IPS-20b (cell line): ENCODE results near the gene CDC5L.

Source experiments
- H3K27ac ChIP-seq: one replicate; pipeline ENCODE4 v1.5.1; 2013; ENCODE audit warnings: low read length
- H3K27me3 ChIP-seq: 2 replicates; pipeline ENCODE4 v1.6.1; 2013; ENCODE audit warnings: mild to moderate bottlenecking, low read length, inconsistent platforms; ENCODE audit not compliant: insufficient read depth
- H3K36me3 ChIP-seq: 2 replicates; pipeline ENCODE4 v1.6.1; 2013; ENCODE audit warnings: low read depth, mild to moderate bottlenecking, inconsistent platforms, low read length, moderate library complexity; ENCODE audit not compliant: insufficient read depth
- H3K4me1 ChIP-seq: 2 replicates; pipeline ENCODE4 v1.6.1; 2013; ENCODE audit warnings: mild to moderate bottlenecking, control low read depth, inconsistent platforms, low read length, moderate library complexity; ENCODE audit not compliant: insufficient read depth
- H3K4me3 ChIP-seq: 2 replicates; pipeline ENCODE4 v1.5.1; 2013; ENCODE audit warnings: mild to moderate bottlenecking, low read length, inconsistent platforms
- H3K9ac ChIP-seq: 2 replicates; pipeline ENCODE4 v1.6.1; 2013; ENCODE audit warnings: low read depth, mild to moderate bottlenecking, inconsistent platforms, low read length, moderate library complexity
- H3K9me3 ChIP-seq: 2 replicates; pipeline ENCODE4 v1.6.1; 2013; ENCODE audit warnings: mild to moderate bottlenecking, low read depth, low read length, inconsistent platforms; ENCODE audit not compliant: insufficient read depth

Gene CDC5L

GRCh38 chr6:44352259-44352658 lies 35.2 kb upstream of the CDC5L start:
- H3K27me3 ChIP-seq: no peaks in the 10 kb centered on the region
- H3K9me3 ChIP-seq: no peaks in the 10 kb centered on the region; the same call in 1 of the 2 replicates
- no peak overlapping the region for H3K9ac ChIP-seq
- no peak overlapping the region for H3K4me3 ChIP-seq
- H3K36me3 ChIP-seq: no peaks in the 10 kb centered on the region
- no peak overlapping the region for H3K27ac ChIP-seq
- peaks cover 8% of the 10 kb centered on the region for H3K4me1 ChIP-seq

GRCh38 chr6:44353336-44353735 lies 34.2 kb upstream of the CDC5L start:
- no peak overlapping the region for H3K9ac ChIP-seq

GRCh38 chr6:44355640-44356039 lies 31.9 kb upstream of the CDC5L start:
- no peaks in the 10 kb centered on the region for H3K27me3 ChIP-seq
- H3K4me3 ChIP-seq: no peak overlapping the region
- no peak overlapping the region for H3K27ac ChIP-seq
- no peaks in the 10 kb centered on the region for H3K4me1 ChIP-seq
- no peaks in the 10 kb centered on the region for H3K36me3 ChIP-seq
- no peak overlapping the region for H3K9ac ChIP-seq
- H3K9me3 ChIP-seq: no peaks in the 10 kb centered on the region

More at GRCh38 chr6:44353336-44353735, 34.2 kb upstream of the CDC5L start:
- no peak overlapping the region for H3K4me3 ChIP-seq
- peaks cover 8% of the 10 kb centered on the region for H3K4me1 ChIP-seq
- H3K9me3 ChIP-seq: no peaks in the 10 kb centered on the region; the same call in 1 of the 2 replicates
- H3K27ac ChIP-seq: no peak overlapping the region
- H3K27me3 ChIP-seq: no peaks in the 10 kb centered on the region
- H3K36me3 ChIP-seq: no peaks in the 10 kb centered on the region

- no peaks in the 10 kb centered on the region for H3K4me1 ChIP-seq
- H3K9ac ChIP-seq: no peak overlapping the region
- no peaks in the 10 kb centered on the region for H3K36me3 ChIP-seq
- H3K27ac ChIP-seq: no peak overlapping the region
- H3K4me3 ChIP-seq: no peak overlapping the region
- H3K27me3 ChIP-seq: no peaks in the 10 kb centered on the region
- no peaks in the 10 kb centered on the region for H3K9me3 ChIP-seq
Measured at GRCh38 chr6:44356487-44356886, 31.0 kb upstream of the CDC5L start.

- no peak overlapping the region for H3K27ac ChIP-seq
- no peaks in the 10 kb centered on the region for H3K4me1 ChIP-seq
- no peak overlapping the region for H3K9ac ChIP-seq
- H3K9me3 ChIP-seq: no peaks in the 10 kb centered on the region
- no peaks in the 10 kb centered on the region for H3K27me3 ChIP-seq
- H3K4me3 ChIP-seq: no peak overlapping the region
- no peaks in the 10 kb centered on the region for H3K36me3 ChIP-seq
Measured at GRCh38 chr6:44359973-44360372, 27.5 kb upstream of the CDC5L start.

- Histone ChIP-seq H3K9ac (no peak overlapping the region), H3K36me3 (no peaks in the 10 kb centered on the region), H3K4me3 (no peak overlapping the region), H3K27ac (no peak overlapping the region), H3K4me1 (no peaks in the 10 kb centered on the region), H3K27me3 (no peaks in the 10 kb centered on the region), H3K9me3 (no peaks in the 10 kb centered on the region)
Measured at GRCh38 chr6:44361947-44362346, 25.6 kb upstream of the CDC5L start.

GRCh38 chr6:44363377-44363926 lies 24.1 kb upstream of the CDC5L start:
- H3K9me3 ChIP-seq: no peaks in the 10 kb centered on the region
- no peak overlapping the region for H3K4me3 ChIP-seq
- H3K27me3 ChIP-seq: no peaks in the 10 kb centered on the region
- H3K27ac ChIP-seq: no peak overlapping the region
- H3K9ac ChIP-seq: no peak overlapping the region
- no peaks in the 10 kb centered on the region for H3K36me3 ChIP-seq
- no peaks in the 10 kb centered on the region for H3K4me1 ChIP-seq

- no peaks in the 10 kb centered on the region for H3K27me3 ChIP-seq
- no peaks in the 10 kb centered on the region for H3K9me3 ChIP-seq
- H3K4me3 ChIP-seq: no peak overlapping the region
- no peak overlapping the region for H3K27ac ChIP-seq
- H3K9ac ChIP-seq: no peak overlapping the region
- H3K36me3 ChIP-seq: no peaks in the 10 kb centered on the region
- H3K4me1 ChIP-seq: no peaks in the 10 kb centered on the region
Measured at GRCh38 chr6:44366781-44367180, 20.7 kb upstream of the CDC5L start.

- Histone ChIP-seq H3K9ac (no peak overlapping the region), H3K4me3 (no peak overlapping the region), H3K9me3 (no peaks in the 10 kb centered on the region), H3K27ac (no peak overlapping the region), H3K4me1 (no peaks in the 10 kb centered on the region), H3K27me3 (no peaks in the 10 kb centered on the region), H3K36me3 (no peaks in the 10 kb centered on the region)
Measured at GRCh38 chr6:44367681-44368080, 19.8 kb upstream of the CDC5L start.

- Histone ChIP-seq H3K4me1 (no peaks in the 10 kb centered on the region), H3K27me3 (no peaks in the 10 kb centered on the region), H3K4me3 (no peak overlapping the region), H3K36me3 (no peaks in the 10 kb centered on the region), H3K9ac (no peak overlapping the region), H3K27ac (no peak overlapping the region), H3K9me3 (no peaks in the 10 kb centered on the region)
Measured at GRCh38 chr6:44373051-44373450, 14.5 kb upstream of the CDC5L start.

- Histone ChIP-seq H3K9me3 (no peaks in the 10 kb centered on the region), H3K9ac (no peak overlapping the region), H3K36me3 (no peaks in the 10 kb centered on the region), H3K4me1 (no peaks in the 10 kb centered on the region), H3K27ac (no peak overlapping the region), H3K27me3 (no peaks in the 10 kb centered on the region), H3K4me3 (no peak overlapping the region)
Measured at GRCh38 chr6:44373787-44374186, 13.7 kb upstream of the CDC5L start.

GRCh38 chr6:44375071-44375470 lies 12.4 kb upstream of the CDC5L start:
- H3K9ac ChIP-seq: no peak overlapping the region
- H3K4me1 ChIP-seq: no peaks in the 10 kb centered on the region
- H3K27me3 ChIP-seq: no peaks in the 10 kb centered on the region
- H3K4me3 ChIP-seq: no peak overlapping the region
- H3K27ac ChIP-seq: no peak overlapping the region
- H3K9me3 ChIP-seq: no peaks in the 10 kb centered on the region
- H3K36me3 ChIP-seq: no peaks in the 10 kb centered on the region
